H9 (cell line): Measurements from ENCODE around the gene RYR3. TPM values are rescaled to one million over a fixed set of nuclear protein-coding genes. Genes with fewer than 3 reads are reported as not detected.

ENCODE experiments used
- DNase-seq: peaks from one replicate; pipeline ENCODE4 v3.0.0-alpha.2; 2017
- H2AFZ ChIP-seq: one replicate; pipeline ENCODE4 v1.6.1; 2013; ENCODE audit warnings: mild to moderate bottlenecking, low read length, control low read depth, moderate library complexity
- H2AK5ac ChIP-seq: 2 replicates; pipeline ENCODE4 v1.6.1; 2013; ENCODE audit warnings: low read length, control low read depth, mixed read lengths; ENCODE audit not compliant: insufficient read length
- H2BK120ac ChIP-seq: one replicate; pipeline ENCODE4 v1.6.1; 2013; ENCODE audit warnings: low read depth, mild to moderate bottlenecking, low read length, control low read depth, inconsistent platforms; ENCODE audit not compliant: poor library complexity, severe bottlenecking
- H2BK12ac ChIP-seq: 2 replicates; pipeline ENCODE4 v1.6.1; 2013; ENCODE audit warnings: low read length, control low read depth, mixed read lengths, low read depth; ENCODE audit not compliant: insufficient read length
- H2BK15ac ChIP-seq: 2 replicates; pipeline ENCODE4 v1.6.1; 2013; ENCODE audit warnings: low read depth, low read length, control low read depth
- H2BK20ac ChIP-seq: one replicate; pipeline ENCODE4 v1.6.1; 2013; ENCODE audit warnings: low read depth, mild to moderate bottlenecking, low read length, control low read depth, inconsistent platforms; ENCODE audit not compliant: poor library complexity, severe bottlenecking
- H2BK5ac ChIP-seq: 2 replicates; pipeline ENCODE4 v1.6.1; 2013; ENCODE audit warnings: low read length, control low read depth, mixed read lengths; ENCODE audit not compliant: insufficient read length
- H3K14ac ChIP-seq: 2 replicates; pipeline ENCODE4 v1.6.1; 2013; ENCODE audit warnings: low read length, control low read depth; ENCODE audit not compliant: insufficient read depth
- H3K18ac ChIP-seq: 2 replicates; pipeline ENCODE4 v1.6.1; 2013; ENCODE audit warnings: low read depth, mild to moderate bottlenecking, mixed read lengths, low read length, control low read depth; ENCODE audit not compliant: insufficient read length
- H3K23ac ChIP-seq: 2 replicates; pipeline ENCODE4 v1.6.1; 2013; ENCODE audit warnings: low read length, control low read depth, mixed read lengths, low read depth; ENCODE audit not compliant: insufficient read length
- H3K23me2 ChIP-seq: 2 replicates; pipeline ENCODE4 v1.6.1; 2013; ENCODE audit warnings: low read depth, mild to moderate bottlenecking, mixed read lengths, low read length, control low read depth; ENCODE audit not compliant: insufficient read length, poor library complexity, severe bottlenecking
- H3K27ac ChIP-seq: 2 replicates; pipeline ENCODE4 v1.5.1; 2013; ENCODE audit warnings: low read length, control low read depth, mixed read lengths, low read depth; ENCODE audit not compliant: insufficient read length
- H3K27me3 ChIP-seq: 2 replicates; pipeline ENCODE4 v1.6.1; 2013; ENCODE audit warnings: low read length, control low read depth, inconsistent platforms; ENCODE audit not compliant: insufficient read depth
- H3K4ac ChIP-seq: 2 replicates; pipeline ENCODE4 v1.6.1; 2013; ENCODE audit warnings: low read depth, mild to moderate bottlenecking, control low read depth, inconsistent platforms, low read length, moderate library complexity
- H3K4me1 ChIP-seq: 2 replicates; pipeline ENCODE4 v1.6.1; 2013; ENCODE audit warnings: low read length, control low read depth, inconsistent platforms; ENCODE audit not compliant: insufficient read depth
- H3K4me2 ChIP-seq: 2 replicates; pipeline ENCODE4 v1.6.1; 2013; ENCODE audit warnings: low read length, control low read depth, mixed read lengths; ENCODE audit not compliant: insufficient read length, insufficient read depth
- H3K56ac ChIP-seq: 2 replicates; pipeline ENCODE4 v1.6.1; 2013; ENCODE audit warnings: low read depth, mild to moderate bottlenecking, mixed read lengths, low read length, control low read depth; ENCODE audit not compliant: insufficient read length
- H3K79me1 ChIP-seq: 2 replicates; pipeline ENCODE4 v1.6.1; 2013; ENCODE audit warnings: low read depth, mild to moderate bottlenecking, moderate library complexity, low read length, control low read depth, inconsistent platforms; ENCODE audit not compliant: insufficient read depth, poor library complexity, severe bottlenecking
- H3K79me2 ChIP-seq: 2 replicates; pipeline ENCODE4 v1.6.1; 2013; ENCODE audit warnings: low read length, control low read depth, inconsistent platforms; ENCODE audit not compliant: insufficient read depth
- H3K9ac ChIP-seq: 2 replicates; pipeline ENCODE4 v1.6.1; 2013; ENCODE audit warnings: low read length, control low read depth, mixed read lengths; ENCODE audit not compliant: insufficient read length; ENCODE audit errors: extremely low read depth
- H3K9me3 ChIP-seq: one replicate; pipeline ENCODE4 v1.6.1; 2013; ENCODE audit warnings: low read depth, low read length, inconsistent platforms; ENCODE audit not compliant: control insufficient read depth
- H3T11ph ChIP-seq: one replicate; pipeline ENCODE4 v1.6.1; 2013; ENCODE audit warnings: mild to moderate bottlenecking, low read length, control low read depth, inconsistent platforms
- H4K20me1 ChIP-seq: one replicate; pipeline ENCODE4 v1.6.1; 2013; ENCODE audit not compliant: control insufficient read depth, insufficient read length, insufficient read depth
- H4K5ac ChIP-seq: 2 replicates; pipeline ENCODE4 v1.6.1; 2013; ENCODE audit warnings: low read depth, mild to moderate bottlenecking, mixed read lengths, low read length, control low read depth; ENCODE audit not compliant: insufficient read length
- H4K8ac ChIP-seq: replicated peaks from 2 replicates; pipeline ENCODE4 v1.6.1; 2013; ENCODE audit warnings: low read length, control low read depth, mixed read lengths, low read depth; ENCODE audit not compliant: insufficient read length
- H4K91ac ChIP-seq: 2 replicates; pipeline ENCODE4 v1.6.1; 2013; ENCODE audit warnings: low read depth, mild to moderate bottlenecking, moderate library complexity, mixed read lengths, low read length, control low read depth; ENCODE audit not compliant: insufficient read length
- H3K27ac Mint-ChIP-seq, 3 experiments: 2 replicates in 2 of 3; 3 replicates in 1 of 3; pipeline ENCODE4 v1.8.0; 2020 to 2021; ENCODE audit warnings: mixed read lengths in 3 of 3, mild to moderate bottlenecking in 1 of 3, moderate library complexity in 1 of 3
- H3K27me3 Mint-ChIP-seq: 2 replicates; pipeline ENCODE4 v1.8.0; 2021; ENCODE audit warnings: low read depth, mild to moderate bottlenecking, moderate library complexity, mixed read lengths
- H3K36me3 Mint-ChIP-seq, 3 experiments: 2 replicates in 2 of 3; 3 replicates in 1 of 3; pipeline ENCODE4 v1.8.0; 2020 to 2021; ENCODE audit warnings: low read depth in 3 of 3, mixed read lengths in 3 of 3; ENCODE audit not compliant: insufficient read depth in 1 of 3
- H3K4me1 Mint-ChIP-seq, 2 experiments: 2 replicates each; pipeline ENCODE4 v1.8.0; 2020; ENCODE audit warnings: mixed read lengths in 2 of 2
- H3K4me3 Mint-ChIP-seq, 2 experiments: 2 replicates in 1 of 2; 3 replicates in 1 of 2; pipeline ENCODE4 v1.8.0; 2020 to 2021; ENCODE audit warnings: mild to moderate bottlenecking in 2 of 2, mixed read lengths in 2 of 2, moderate library complexity in 1 of 2
- H3K9me3 Mint-ChIP-seq, 2 experiments: 2 replicates in 1 of 2; 3 replicates in 1 of 2; pipeline ENCODE4 v1.8.0; 2020; ENCODE audit warnings: mild to moderate bottlenecking in 2 of 2, mixed read lengths in 2 of 2, moderate library complexity in 1 of 2
- CTCF ChIP-seq: fragments of 200-600 bp; sonication (generic); conservative IDR thresholded peaks from 3 replicates; pipeline ENCODE4 v1.8.0; 2021; ENCODE audit warnings: antibody characterized with exemption, mild to moderate bottlenecking
- WGBS: extraction: QIAGEN DNeasy Blood & Tissue Kit; methylation state at CpG from one replicate; pipeline ENCODE4 v1.1.7; 2013; ENCODE audit warnings: missing lambda C conversion rate, low lambda C conversion rate, mixed read lengths; ENCODE audit not compliant: insufficient read length; ENCODE audit errors: extremely low coverage; 5-methylcytosine and 5-hydroxymethylcytosine counted together
- total RNA-seq: library from RNA; stranded (reverse); gene quantifications from 2 replicates; pipeline ENCODE4 v1.2.1, GENCODE V29; 2021

The RYR3 gene
- total RNA-seq, 1 experiment from 2014 or later: 0.85 TPM

GRCh38 chr15:33545866-33546265 lies 235.1 kb downstream of the RYR3 start:
- Histone ChIP-seq H3K27me3 (no peaks in the 10 kb centered on the region), H4K20me1 (no peaks in the 10 kb centered on the region), H2AK5ac (no peak overlapping the region), H4K5ac (no peak overlapping the region), H3K9ac (no peak overlapping the region), H3K4me1 (no peaks in the 10 kb centered on the region), H2BK120ac (no peak overlapping the region), H3K18ac (no peak overlapping the region), H4K8ac (no peak overlapping the region), H2BK20ac (no peak overlapping the region), H3K79me2 (no peaks in the 10 kb centered on the region), H3K23me2 (no peaks in the 10 kb centered on the region), H2BK5ac (no peak overlapping the region), H3K14ac (no peak overlapping the region), H3K56ac (no peak overlapping the region), H3K4ac (no peak overlapping the region), H3K23ac (no peak overlapping the region), H3K79me1 (no peaks in the 10 kb centered on the region), H4K91ac (no peak overlapping the region), H2AFZ (no peak overlapping the region), H3K27ac (no peak overlapping the region), H3T11ph (no peak overlapping the region), H2BK15ac (no peak overlapping the region), H3K9me3 (no peaks in the 10 kb centered on the region), H3K4me2 (no peak overlapping the region), H2BK12ac (no peak overlapping the region)
- H3K36me3 Mint-ChIP-seq: no peaks in the 10 kb centered on the region
- H3K27me3 Mint-ChIP-seq: no peaks in the 10 kb centered on the region
- no peak for TF ChIP-seq CTCF
- H3K4me3 Mint-ChIP-seq: no peak overlapping the region
- no CpG with 5 or more reads among the region's 3 CpGs for WGBS
- H3K4me1 Mint-ChIP-seq: peaks cover 5 to 10% of the 10 kb centered on the region in 2 experiments; a peak in 3 of 4 replicates
- H3K9me3 Mint-ChIP-seq: peaks cover 0 to 2% of the 10 kb centered on the region in 2 experiments; a peak in 2 of 5 replicates
- H3K27ac Mint-ChIP-seq: no peak overlapping the region
- no peak for DNase-seq
